ENCODE results near the gene PRSS33.

PRSS33 gene

DNA sequence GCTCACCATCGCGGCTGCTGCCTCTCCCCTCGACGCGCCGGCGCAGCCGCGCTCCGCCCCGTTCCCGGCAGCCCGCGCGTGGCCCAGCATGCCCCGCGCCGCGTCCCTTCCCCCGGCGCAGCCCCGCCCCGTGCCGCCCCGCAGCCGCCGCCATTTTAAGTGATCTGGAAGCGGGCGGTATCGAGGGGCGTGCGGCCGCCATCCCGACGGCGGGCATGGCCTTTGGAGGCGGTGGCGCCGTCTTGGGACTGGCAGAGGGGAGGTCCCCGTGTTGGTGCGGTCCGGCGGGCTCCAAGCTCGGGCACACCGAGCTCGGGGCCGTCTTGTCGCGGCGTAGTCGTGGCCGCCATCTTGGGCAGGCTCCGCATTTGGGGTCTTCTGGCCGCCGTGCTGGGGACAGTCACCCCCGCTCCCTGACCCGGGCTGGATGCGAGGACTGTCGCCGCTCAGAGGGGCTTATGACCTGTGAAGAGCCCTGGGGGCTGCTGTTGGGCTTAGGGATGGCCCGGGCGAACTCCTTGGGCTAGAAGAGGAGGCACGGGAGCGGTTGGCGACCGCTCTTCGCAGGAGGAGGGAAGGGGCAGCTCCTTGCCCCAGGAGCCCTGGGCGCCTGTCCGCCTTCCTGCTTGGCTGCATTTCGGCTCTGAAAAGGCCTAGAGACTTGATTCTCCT is 10.0 kb downstream of the PRSS33 start, which contains the start of gene ELOB:
ELOB (minus strand) TSS at position 50 of the 672 bp plus-strand sequence; CDS start at position 9, 41 bp downstream.
- DNase-seq (ENCODE audit: low read depth in 2 of 2), result peak; percentile 78 to 86
- peak within 1 kb of the TSS; percentile 95 to 97 for H3K4me3 ChIP-seq (replicated peaks in 1 of 2; ENCODE audit: low read depth in 2 of 2, low read length in 2 of 2)
- TF ChIP-seq, protein P1, sequence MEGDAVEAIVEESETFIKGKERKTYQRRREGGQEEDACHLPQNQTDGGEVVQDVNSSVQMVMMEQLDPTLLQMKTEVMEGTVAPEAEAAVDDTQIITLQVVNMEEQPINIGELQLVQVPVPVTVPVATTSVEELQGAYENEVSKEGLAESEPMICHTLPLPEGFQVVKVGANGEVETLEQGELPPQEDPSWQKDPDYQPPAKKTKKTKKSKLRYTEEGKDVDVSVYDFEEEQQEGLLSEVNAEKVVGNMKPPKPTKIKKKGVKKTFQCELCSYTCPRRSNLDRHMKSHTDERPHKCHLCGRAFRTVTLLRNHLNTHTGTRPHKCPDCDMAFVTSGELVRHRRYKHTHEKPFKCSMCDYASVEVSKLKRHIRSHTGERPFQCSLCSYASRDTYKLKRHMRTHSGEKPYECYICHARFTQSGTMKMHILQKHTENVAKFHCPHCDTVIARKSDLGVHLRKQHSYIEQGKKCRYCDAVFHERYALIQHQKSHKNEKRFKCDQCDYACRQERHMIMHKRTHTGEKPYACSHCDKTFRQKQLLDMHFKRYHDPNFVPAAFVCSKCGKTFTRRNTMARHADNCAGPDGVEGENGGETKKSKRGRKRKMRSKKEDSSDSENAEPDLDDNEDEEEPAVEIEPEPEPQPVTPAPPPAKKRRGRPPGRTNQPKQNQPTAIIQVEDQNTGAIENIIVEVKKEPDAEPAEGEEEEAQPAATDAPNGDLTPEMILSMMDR (IDR thresholded peaks at IDR 0.05; ENCODE audit: low read depth, low read length), result no peak

- no peak for DNase-seq (ENCODE audit: low read depth in 2 of 2)
Measured at GRCh38 chr16:2776500-2777139, 10.7 kb downstream of the PRSS33 start.

DNA sequence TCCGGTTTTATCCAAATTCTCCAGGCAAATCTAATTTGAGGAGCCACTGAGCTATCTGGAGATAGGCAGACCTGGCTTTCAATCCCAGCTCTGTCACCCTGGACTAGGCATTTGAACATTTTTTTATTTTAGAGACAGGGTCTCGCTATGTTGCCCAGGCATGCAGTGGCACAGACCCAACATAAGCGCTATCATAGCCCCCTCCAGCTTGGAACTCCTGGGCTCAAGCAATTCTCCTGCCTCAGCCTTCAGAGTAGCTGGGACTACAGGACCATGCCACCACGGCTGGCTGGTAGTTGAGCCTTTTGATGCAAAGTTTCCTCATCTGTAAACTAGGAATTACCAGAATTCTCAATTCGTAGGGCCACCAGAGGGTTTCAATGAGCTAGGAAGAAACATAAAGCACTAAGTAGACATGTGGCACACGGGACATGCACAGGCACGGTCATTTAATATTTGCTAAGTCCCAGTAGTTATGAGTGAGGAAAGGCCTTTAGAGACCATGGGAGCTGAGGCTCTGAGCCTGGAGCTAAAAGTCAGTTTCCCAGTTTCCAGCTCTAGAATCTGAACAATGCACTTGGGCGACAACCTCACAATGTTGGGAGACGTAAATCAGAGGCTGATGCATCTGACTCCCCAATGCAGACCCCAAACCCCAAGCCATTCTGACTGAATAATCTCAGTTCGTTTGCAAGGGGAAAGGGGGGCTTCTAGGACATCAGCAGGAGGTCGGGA is 11.4 kb downstream of the PRSS33 start:
- TF ChIP-seq, protein P1 (IDR thresholded peaks at IDR 0.05; ENCODE audit: low read depth, low read length), result no peak
- DNase-seq (ENCODE audit: low read depth in 2 of 2), result no peak
- H3K4me3 ChIP-seq (replicated peaks in 1 of 2; ENCODE audit: low read depth in 2 of 2, low read length in 2 of 2), result peak overlapping the region; percentile 88 to 95

More at GRCh38 chr16:2776500-2777139, 10.7 kb downstream of the PRSS33 start:
- peak overlapping the region; percentile 88 to 95 for H3K4me3 ChIP-seq (replicated peaks in 1 of 2; ENCODE audit: low read depth in 2 of 2, low read length in 2 of 2)
- TF ChIP-seq, protein P1 (IDR thresholded peaks at IDR 0.05; ENCODE audit: low read depth, low read length), result no peak

DNA sequence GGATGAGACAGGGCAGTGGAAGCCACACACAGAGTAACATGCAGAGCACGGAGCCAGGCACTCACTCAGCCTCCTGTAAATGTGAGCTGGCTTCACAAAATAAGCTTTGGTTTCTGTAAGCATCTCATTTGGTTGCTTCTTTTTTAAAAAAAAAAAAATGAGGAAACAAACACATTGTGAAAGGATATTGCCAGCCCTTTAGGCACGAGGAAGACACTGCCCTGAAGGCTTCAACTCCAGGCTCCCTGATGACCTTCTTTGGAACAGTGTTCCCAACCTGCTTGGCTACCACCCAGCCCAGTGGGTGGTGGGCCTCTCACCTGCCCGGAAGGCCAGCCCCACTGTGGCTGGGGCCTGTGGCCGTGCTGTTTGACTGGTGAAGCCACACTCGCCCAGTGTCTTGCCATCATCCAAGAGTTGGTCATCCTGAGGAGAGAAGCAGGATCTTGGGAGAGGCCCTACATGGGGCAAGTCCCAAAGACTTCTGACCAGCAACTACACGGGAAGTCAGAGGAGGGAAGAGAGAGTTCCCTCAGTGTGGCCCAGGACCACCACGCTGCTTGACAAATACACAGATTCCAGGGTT is 12.1 kb downstream of the PRSS33 start:
- DNase-seq (ENCODE audit: low read depth in 2 of 2), result no peak

DNA sequence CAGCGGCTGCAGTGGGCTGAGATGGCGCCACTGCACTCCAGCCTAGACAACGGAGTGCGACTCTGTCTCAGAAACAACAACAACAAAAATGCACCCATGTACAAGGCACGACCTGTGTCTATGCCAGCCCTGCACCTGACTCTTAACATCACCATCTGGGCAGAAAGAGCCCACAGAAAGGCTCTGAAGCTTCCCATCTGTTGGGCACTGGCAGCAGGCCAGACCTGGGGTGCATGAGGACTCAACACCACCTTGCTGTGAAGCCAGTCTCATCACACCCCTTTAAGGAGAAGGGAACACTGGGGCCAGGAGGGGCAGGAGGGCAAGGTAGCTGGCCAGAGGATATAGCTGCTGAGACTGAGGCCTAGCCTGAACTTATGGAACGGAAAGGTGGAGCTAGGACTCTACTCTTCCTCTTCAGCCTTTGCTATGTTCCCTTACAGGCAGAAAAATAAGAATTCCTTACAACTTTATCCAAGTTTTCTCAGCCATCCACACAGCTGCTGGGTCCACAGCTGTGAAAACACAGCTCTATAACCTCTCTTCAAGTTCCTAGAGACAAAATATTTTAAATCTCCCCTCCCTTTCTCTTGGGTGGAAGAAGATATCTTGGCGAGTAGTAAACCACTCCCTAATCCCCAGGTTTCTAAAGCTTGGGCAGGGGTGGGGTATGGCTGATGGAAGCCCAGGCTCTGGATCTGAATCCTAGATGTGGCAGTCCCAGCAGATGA is 13.0 kb downstream of the PRSS33 start:
- no peak overlapping the region for H3K4me3 ChIP-seq (replicated peaks in 1 of 2; ENCODE audit: low read depth in 2 of 2, low read length in 2 of 2)
- no peak for DNase-seq (ENCODE audit: low read depth in 2 of 2)
- TF ChIP-seq, protein P1 (IDR thresholded peaks at IDR 0.05; ENCODE audit: low read depth, low read length), result no peak

More for the DNA sequence above, 12.1 kb downstream of the PRSS33 start:
- H3K4me3 ChIP-seq (replicated peaks in 1 of 2; ENCODE audit: low read depth in 2 of 2, low read length in 2 of 2), result no peak overlapping the region
- TF ChIP-seq, protein P1 (IDR thresholded peaks at IDR 0.05; ENCODE audit: low read depth, low read length), result no peak
